WI38 (cell line): ENCODE results near the gene EEF1AKMT1.

Source experiments
- H3K4me3 ChIP-seq: 2 replicates; pipeline ENCODE4 v1.5.1; 2011; ENCODE audit warnings: low read depth, mild to moderate bottlenecking, control low read depth, low read length
- TF ChIP-seq, protein P1 (sequence below): IDR thresholded peaks from 2 replicates; pipeline ENCODE4 v1.5.1; 2012; ENCODE audit warnings: low read depth, mild to moderate bottlenecking, control low read depth, low read length

EEF1AKMT1 gene

DNA sequence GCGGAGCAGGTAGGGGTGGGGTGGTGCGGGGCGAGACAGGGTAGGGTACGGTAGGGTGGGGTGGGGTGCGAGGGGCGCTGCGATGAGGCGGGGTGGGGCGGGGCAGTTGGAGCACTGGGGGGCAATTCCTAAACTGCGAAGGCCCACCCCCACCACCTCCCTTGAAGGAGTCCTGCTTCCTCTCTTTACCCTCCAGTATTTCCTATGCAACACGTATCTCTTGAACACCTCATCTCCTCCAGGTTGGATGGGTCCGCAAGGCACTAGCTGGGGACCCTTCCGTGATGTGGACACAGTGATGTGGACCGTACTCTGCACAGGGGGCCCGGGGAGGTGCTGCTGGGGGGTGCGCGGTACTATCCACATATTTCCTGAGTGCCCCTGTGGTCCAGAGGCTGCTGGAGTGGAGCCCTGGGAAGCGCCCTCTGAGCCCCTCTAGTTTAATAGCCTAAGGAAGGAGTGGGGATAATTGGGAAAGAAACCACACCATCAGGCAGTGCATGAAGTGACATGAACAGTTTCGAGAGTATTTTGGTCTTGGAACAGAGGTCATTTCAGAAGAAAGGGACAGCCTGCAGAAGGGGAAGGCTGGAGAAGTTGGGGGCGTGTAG lies 69.2 kb downstream of the EEF1AKMT1 start:
- H3K4me3 ChIP-seq: no peak overlapping the region
- TF ChIP-seq, protein P1, sequence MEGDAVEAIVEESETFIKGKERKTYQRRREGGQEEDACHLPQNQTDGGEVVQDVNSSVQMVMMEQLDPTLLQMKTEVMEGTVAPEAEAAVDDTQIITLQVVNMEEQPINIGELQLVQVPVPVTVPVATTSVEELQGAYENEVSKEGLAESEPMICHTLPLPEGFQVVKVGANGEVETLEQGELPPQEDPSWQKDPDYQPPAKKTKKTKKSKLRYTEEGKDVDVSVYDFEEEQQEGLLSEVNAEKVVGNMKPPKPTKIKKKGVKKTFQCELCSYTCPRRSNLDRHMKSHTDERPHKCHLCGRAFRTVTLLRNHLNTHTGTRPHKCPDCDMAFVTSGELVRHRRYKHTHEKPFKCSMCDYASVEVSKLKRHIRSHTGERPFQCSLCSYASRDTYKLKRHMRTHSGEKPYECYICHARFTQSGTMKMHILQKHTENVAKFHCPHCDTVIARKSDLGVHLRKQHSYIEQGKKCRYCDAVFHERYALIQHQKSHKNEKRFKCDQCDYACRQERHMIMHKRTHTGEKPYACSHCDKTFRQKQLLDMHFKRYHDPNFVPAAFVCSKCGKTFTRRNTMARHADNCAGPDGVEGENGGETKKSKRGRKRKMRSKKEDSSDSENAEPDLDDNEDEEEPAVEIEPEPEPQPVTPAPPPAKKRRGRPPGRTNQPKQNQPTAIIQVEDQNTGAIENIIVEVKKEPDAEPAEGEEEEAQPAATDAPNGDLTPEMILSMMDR: no peak

DNA sequence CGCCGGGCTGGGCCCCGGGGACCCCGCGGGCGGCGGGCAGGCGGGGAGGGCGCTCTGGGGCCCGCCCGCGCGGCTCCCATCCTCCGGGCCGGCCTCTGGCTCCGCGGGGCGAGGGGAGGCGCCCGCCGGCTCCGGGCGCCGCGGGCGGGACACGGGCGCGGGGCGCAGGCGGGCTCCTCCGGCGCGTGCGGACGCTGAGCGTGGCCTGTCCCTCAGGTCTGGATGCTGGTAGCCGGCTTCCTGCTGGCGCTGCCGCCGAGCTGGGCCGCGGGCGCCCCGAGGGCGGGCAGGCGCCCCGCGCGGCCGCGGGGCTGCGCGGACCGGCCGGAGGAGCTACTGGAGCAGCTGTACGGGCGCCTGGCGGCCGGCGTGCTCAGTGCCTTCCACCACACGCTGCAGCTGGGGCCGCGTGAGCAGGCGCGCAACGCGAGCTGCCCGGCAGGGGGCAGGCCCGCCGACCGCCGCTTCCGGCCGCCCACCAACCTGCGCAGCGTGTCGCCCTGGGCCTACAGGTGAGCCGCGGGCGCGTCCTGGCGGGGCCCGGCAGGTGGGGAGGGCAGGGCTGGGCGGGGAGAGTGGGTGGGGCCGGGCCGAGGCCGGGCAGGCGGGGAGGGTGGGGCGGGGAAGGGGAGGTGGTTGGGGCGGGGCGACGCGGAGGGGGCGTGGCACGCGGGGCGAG lies 69.8 kb downstream of the EEF1AKMT1 start:
- TF ChIP-seq, protein P1: peak; percentile 49
- H3K4me3 ChIP-seq: peak overlapping the region; percentile 44

DNA sequence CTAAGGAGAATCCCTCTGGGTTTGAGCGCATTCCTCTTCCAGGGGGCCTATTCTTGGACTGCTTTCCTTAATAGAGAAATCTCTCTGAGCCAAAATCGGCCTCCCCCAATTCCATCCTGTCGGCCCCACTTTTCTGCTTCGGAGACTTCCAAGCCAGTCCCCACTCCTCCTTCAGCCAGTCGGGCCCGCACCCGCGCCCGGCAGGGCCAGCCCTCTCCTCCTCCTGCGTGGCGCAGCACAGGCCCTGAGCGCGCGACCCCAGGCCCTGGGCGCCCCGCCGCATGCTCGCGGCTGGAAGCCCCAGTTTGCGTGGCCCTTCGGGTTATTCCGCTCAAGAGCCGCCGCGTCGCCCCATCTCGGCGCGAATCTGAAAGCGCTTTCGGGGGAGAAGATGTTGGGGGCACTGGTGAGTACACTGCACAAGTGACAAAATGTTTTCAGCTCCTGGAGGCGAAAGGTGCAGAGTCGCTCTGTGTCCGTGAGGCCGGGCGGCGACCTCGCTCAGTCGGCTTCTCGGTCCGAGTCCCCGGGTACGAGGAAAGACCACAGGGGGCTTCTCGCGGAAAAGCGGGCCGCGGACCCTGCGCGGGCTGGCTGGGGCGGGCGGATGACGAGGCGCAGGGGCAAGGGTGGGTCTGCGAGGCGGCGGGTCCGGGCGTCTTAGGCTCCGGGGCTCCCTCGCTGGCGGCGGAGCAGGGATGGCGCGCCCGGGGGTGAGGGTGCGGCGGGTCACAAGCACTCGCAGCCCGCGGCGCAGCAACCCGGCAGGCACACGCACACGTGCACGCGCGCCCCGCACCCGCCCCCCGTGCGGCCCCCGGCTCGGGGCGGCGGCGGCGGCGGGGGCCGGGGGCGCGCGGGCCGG lies 70.6 kb downstream of the EEF1AKMT1 start, which contains the start of gene IL17D:
IL17D (plus strand) TSS at position 785 of the 865 bp plus-strand sequence. CDS start 303 bp downstream, outside the sequence.
- TF ChIP-seq, protein P1: no peak
- peak within 1 kb of the TSS; percentile 71 for H3K4me3 ChIP-seq

DNA sequence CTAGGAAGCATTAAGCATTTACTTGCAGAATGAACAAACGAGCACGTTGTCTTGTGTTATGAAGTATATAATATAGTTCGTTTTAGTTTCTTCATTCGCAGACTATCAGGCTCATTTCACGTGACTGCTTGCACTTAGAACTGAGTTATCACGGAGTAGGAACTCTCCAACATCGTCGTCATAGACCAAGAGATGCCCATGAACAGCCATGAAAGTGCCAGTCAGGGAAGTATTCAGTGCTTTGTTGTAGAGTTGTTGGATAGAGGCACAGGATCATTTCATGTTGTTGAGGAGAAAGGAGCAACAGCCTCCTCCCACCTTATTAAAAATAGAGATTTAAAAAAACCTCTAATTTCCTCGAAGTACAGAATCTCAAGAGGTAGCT lies 71.2 kb downstream of the EEF1AKMT1 start:
- peak overlapping the region; percentile 71 for H3K4me3 ChIP-seq
- TF ChIP-seq, protein P1: no peak

DNA sequence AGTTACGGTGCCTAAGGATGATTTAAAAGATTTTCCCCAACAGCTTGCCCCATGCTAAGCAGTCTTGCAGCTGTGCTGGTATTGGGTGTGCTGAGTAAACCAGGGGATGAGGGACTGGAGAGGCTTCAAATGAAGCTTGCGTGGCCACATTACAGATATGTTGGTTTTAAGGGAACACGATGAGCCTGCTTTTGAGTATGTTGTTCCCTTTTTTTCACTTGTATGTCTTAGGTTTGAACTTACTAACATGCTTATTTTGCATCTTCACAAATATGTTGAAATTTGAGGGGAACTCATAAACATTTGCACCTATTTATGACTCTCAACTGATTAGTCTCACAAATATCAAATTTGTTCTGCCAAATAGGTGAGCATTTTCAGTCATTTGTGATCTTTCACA lies 72.3 kb downstream of the EEF1AKMT1 start:
- H3K4me3 ChIP-seq: no peak overlapping the region
- TF ChIP-seq, protein P1: no peak

DNA sequence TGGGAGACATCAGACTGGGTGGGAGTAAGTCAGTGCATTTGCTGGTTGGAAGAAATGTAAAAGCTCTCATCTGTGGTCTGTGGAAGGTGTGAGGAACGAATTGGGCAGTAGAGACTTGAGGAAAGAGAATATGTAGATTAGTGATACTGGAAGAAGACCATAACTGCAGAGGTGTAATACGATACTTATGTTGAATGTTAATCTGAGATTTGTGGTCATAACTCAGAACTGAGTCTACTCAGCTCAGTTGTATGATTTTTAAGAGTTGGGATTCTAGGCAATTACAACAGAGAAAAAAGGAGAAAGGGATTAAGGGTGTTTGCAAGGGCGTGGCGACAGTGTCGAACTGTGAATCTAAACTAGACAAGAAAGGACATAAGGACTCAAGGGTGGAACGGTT lies 73.5 kb downstream of the EEF1AKMT1 start:
- TF ChIP-seq, protein P1: no peak
- no peak overlapping the region for H3K4me3 ChIP-seq

DNA sequence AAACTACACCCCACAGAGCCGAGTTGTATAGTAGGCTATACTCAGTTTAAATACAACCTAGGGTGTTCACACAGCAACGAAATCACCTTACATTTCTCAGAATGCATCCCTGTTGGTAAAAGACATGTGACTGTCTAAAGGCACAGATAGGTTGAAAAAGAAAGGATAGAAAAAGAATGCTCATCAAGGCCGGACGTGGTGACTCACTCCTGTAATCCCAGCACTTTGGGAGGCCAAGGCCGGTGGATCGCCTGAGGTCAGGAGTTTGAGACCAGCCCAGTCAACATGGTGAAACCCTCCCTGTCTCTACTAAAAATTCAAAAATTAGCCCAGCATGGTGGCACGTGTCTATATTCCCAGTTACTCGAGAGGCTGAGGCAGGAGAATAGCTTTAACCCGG lies 74.0 kb downstream of the EEF1AKMT1 start:
- H3K4me3 ChIP-seq: no peak overlapping the region
- TF ChIP-seq, protein P1: no peak
